HepG2 (cell line): ENCODE measurements around the gene JAG1. TPM values are rescaled to one million over a fixed set of nuclear protein-coding genes. Genes with fewer than 3 reads are reported as not detected.

ENCODE experiments used
- ARNT ChIP-seq: fragments of 450-650 bp; IDR thresholded peaks from 2 replicates; pipeline ENCODE4 v1.6.1; 2017
- CCAR2 ChIP-seq: fragments of 200-400 bp; formaldehyde crosslinking; optimal IDR thresholded peaks from 2 replicates; pipeline ENCODE3; 2018; ENCODE audit warnings: low read depth, mild to moderate bottlenecking, low read length, moderate library complexity
- DRAP1 ChIP-seq: IDR thresholded peaks from 2 replicates; pipeline ENCODE4 v1.6.1; 2016; ENCODE audit warnings: missing genetic modification reagents, missing compliant biosample characterization
- FIP1L1 ChIP-seq: fragments of 200-400 bp; formaldehyde crosslinking; IDR thresholded peaks from 2 replicates; pipeline ENCODE4 v1.6.1; 2018; ENCODE audit warnings: low read depth, mild to moderate bottlenecking, low read length, moderate library complexity, borderline replicate concordance; ENCODE audit not compliant: insufficient read depth
- GMEB2 ChIP-seq: IDR thresholded peaks from 2 replicates; pipeline ENCODE4 v1.6.1; 2016; ENCODE audit warnings: missing biosample characterization, missing genetic modification reagents, low read depth
- KDM2A ChIP-seq: sonication (generic); formaldehyde crosslinking; IDR thresholded peaks from 2 replicates; pipeline ENCODE4 v1.4.0; 2020; ENCODE audit warnings: low read depth, missing genetic modification reagents, borderline replicate concordance
- KLF16 ChIP-seq, 2 experiments: sonication (generic) in 1 of 2; formaldehyde crosslinking in 1 of 2; IDR thresholded peaks; 2 replicates each; pipeline versions ENCODE4 v1.6.1 to v1.8.0; 2016 to 2023; ENCODE audit warnings: missing genetic modification reagents in 2 of 2, missing compliant biosample characterization in 1 of 2
- NCOA2 ChIP-seq: sonication (generic); formaldehyde crosslinking; IDR thresholded peaks from 2 replicates; pipeline ENCODE4 v1.8.0; 2022; ENCODE audit warnings: inconsistent platforms
- REPIN1 ChIP-seq: sonication (generic); formaldehyde crosslinking; IDR thresholded peaks from 2 replicates; pipeline ENCODE4 v1.8.0; 2022; ENCODE audit warnings: missing genetic modification reagents, low read depth, mild to moderate bottlenecking, borderline replicate concordance
- ZBTB40 ChIP-seq, 2 experiments: fragments of 450-650 bp in 1 of 2; sonication (generic) in 1 of 2; formaldehyde crosslinking in 1 of 2; IDR thresholded peaks; 2 replicates each; pipeline versions ENCODE4 v1.6.1 to v1.8.0; 2016 to 2022; ENCODE audit warnings: antibody characterized with exemption in 1 of 2, mild to moderate bottlenecking in 1 of 2, missing genetic modification reagents in 1 of 2
- ZHX1 ChIP-seq: sonication (generic); formaldehyde crosslinking; IDR thresholded peaks from 2 replicates; pipeline ENCODE4 v1.8.1; 2022; ENCODE audit warnings: low read depth, mild to moderate bottlenecking, missing genetic modification reagents
- ZKSCAN8 ChIP-seq: IDR thresholded peaks from 2 replicates; pipeline ENCODE4 v1.6.1; 2016; ENCODE audit warnings: borderline replicate concordance, missing genetic modification reagents, missing compliant biosample characterization
- ZNF605 ChIP-seq: sonication (generic); formaldehyde crosslinking; IDR thresholded peaks from 2 replicates; pipeline ENCODE4 v1.8.0; 2022; ENCODE audit warnings: mild to moderate bottlenecking, missing genetic modification reagents
- ZSCAN30 ChIP-seq: sonication (generic); formaldehyde crosslinking; IDR thresholded peaks from 2 replicates; pipeline ENCODE4 v1.5.0; 2020; ENCODE audit warnings: mild to moderate bottlenecking, missing genetic modification reagents
- polyA plus RNA-seq, 8 experiments: library from polyadenylated mRNA; depleted of rRNA in 3 of 8; stranded (reverse) in 7 of 8; unstranded in 1 of 8; fragments of >200 nt; fragmentation: Illumina TruSeq in 4 of 8; extraction: Trizol in 4 of 8; gene quantifications; 2 replicates each; pipeline versions ENCODE4 v1.2.1 to v1.2.3, GENCODE V29; 2011 to 2016; ENCODE audit warnings: low read depth in 4 of 8, missing spikeins in 1 of 8, mixed read lengths in 1 of 8; ENCODE audit not compliant: insufficient read depth in 1 of 8
- total RNA-seq, 5 experiments: library from RNA; depleted of rRNA; stranded (reverse); fragments of >200 nt; fragmentation: Illumina TruSeq; extraction: Trizol; gene quantifications; 2 replicates each; pipeline ENCODE4 v1.2.3, GENCODE V29; 2016; ENCODE audit warnings: low read depth in 1 of 5

JAG1 gene
- total and polyA plus RNA-seq, 2 of the 13 experiments (the other 11 are each of a cell fraction or from before 2014, with no cell fraction given), result 47.1 to 56.3 TPM

GRCh38 chr20:10671221-10671918 is 2.4 kb downstream of the JAG1 start (continued):
- TF ChIP-seq FIP1L1, result no peak
- TF ChIP-seq CCAR2, result peak; percentile 80
- no peak for TF ChIP-seq ARNT
- no peak for TF ChIP-seq ZHX1 (CRISPR knock-in tag)
- peak in 1 of 2 experiments; percentile 86; a peak in 2 of 4 replicates for TF ChIP-seq KLF16 (CRISPR knock-in tag; IDR thresholded peaks at IDR 0.05)
- peak; percentile 35; the same call in 1 of the 2 replicates for TF ChIP-seq REPIN1 (CRISPR knock-in tag)
- no peak for TF ChIP-seq ZSCAN30
- TF ChIP-seq DRAP1 (CRISPR knock-in tag), result peak; percentile 71
- no peak for TF ChIP-seq NCOA2
- TF ChIP-seq ZBTB40 (IDR thresholded peaks at IDR 0.05), result no peak
- TF ChIP-seq ZBTB40 (CRISPR knock-in tag; IDR thresholded peaks at IDR 0.05), result peak; percentile 47; the same call in 1 of the 2 replicates
- no peak for TF ChIP-seq KDM2A (CRISPR knock-in tag)
- TF ChIP-seq ZKSCAN8 (CRISPR knock-in tag), result peak; percentile 70
- no peak for TF ChIP-seq GMEB2 (CRISPR knock-in tag)
- TF ChIP-seq ZNF605 (CRISPR knock-in tag), result no peak; the same call in 1 of the 2 replicates
